Measurements from ENCODE around the gene DAAM2. TPM values are rescaled to one million over a fixed set of nuclear protein-coding genes. Genes with fewer than 3 reads are reported as not detected.
A peak's percentile ranks its signal among the peaks of the same experiment; 100 is the strongest.

The DAAM2 gene
- total and polyA plus RNA-seq, 8 donors: 9.3 to 78.8 (median 19.3) TPM

DNA sequence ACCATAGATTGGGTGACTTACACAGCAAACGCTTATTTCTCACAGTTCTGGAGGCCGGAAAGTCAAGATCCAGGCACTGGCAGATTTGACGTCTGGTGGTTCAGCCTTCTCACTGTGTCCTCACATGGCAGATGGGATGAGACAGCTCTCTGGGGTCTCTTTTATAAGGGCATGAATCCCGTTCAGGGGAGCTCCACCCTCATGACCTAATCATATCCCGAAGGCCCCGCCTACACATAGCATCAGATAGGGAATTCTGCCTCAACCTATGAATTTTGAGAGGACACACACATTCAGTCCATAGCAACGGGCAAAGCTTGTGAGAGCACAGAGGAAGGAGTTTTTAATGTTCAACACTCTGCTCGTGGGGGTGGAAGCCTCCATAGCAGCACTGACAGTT is 27.5 kb downstream of the DAAM2 start:
- H3K27ac ChIP-seq: peak overlapping the region in 4 of 5 donors; percentile 64 to 86 (median 78)
- whole genome bisulfite sequencing, 5 donors: 54 to 76% (median 71%) methylated on average over 8 of the region's 8 CpGs
- no peak for TF ChIP-seq POLR2A (IDR thresholded peaks at IDR 0.05)
- TF ChIP-seq, protein P1, sequence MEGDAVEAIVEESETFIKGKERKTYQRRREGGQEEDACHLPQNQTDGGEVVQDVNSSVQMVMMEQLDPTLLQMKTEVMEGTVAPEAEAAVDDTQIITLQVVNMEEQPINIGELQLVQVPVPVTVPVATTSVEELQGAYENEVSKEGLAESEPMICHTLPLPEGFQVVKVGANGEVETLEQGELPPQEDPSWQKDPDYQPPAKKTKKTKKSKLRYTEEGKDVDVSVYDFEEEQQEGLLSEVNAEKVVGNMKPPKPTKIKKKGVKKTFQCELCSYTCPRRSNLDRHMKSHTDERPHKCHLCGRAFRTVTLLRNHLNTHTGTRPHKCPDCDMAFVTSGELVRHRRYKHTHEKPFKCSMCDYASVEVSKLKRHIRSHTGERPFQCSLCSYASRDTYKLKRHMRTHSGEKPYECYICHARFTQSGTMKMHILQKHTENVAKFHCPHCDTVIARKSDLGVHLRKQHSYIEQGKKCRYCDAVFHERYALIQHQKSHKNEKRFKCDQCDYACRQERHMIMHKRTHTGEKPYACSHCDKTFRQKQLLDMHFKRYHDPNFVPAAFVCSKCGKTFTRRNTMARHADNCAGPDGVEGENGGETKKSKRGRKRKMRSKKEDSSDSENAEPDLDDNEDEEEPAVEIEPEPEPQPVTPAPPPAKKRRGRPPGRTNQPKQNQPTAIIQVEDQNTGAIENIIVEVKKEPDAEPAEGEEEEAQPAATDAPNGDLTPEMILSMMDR (IDR thresholded peaks at IDR 0.05): no peak
- no peak for TF ChIP-seq EP300 (IDR thresholded peaks at IDR 0.05)
- TF ChIP-seq POLR2AphosphoS5 (IDR thresholded peaks at IDR 0.05): no peak
- DNase-seq: no peak
- H3K9me3 ChIP-seq: no peaks in the 10 kb centered on the region
- peaks cover 0 to 3% (median 0%) of the 10 kb centered on the region in 4 donors for H3K36me3 ChIP-seq
- intact Hi-C loops (cut with DNase I; ENCODE audit: low total_unique reads): no loop called here
- H3K4me1 ChIP-seq: peaks cover 6 to 80% (median 49%) of the 10 kb centered on the region in 4 donors
- no peaks in the 10 kb centered on the region for H3K27me3 ChIP-seq
- no peak overlapping the region for H3K4me3 ChIP-seq

GRCh38 chr6:39820553-39820952 is 28.4 kb downstream of the DAAM2 start:
- no peaks in the 10 kb centered on the region for H3K27me3 ChIP-seq
- H3K4me3 ChIP-seq: no peak overlapping the region
- TF ChIP-seq POLR2A (IDR thresholded peaks at IDR 0.05): no peak
- TF ChIP-seq POLR2AphosphoS5 (IDR thresholded peaks at IDR 0.05): no peak
- TF ChIP-seq, protein P1 (IDR thresholded peaks at IDR 0.05): no peak
- TF ChIP-seq EP300 (IDR thresholded peaks at IDR 0.05): no peak
- intact Hi-C loops (cut with DNase I; ENCODE audit: low total_unique reads): no loop called here
- no peak for DNase-seq
- peaks cover 11 to 86% (median 53%) of the 10 kb centered on the region in 4 donors for H3K4me1 ChIP-seq
- no peaks in the 10 kb centered on the region for H3K36me3 ChIP-seq
- peak overlapping the region; percentile 46 to 86 (median 82) for H3K27ac ChIP-seq
- H3K9me3 ChIP-seq: no peaks in the 10 kb centered on the region

DNA sequence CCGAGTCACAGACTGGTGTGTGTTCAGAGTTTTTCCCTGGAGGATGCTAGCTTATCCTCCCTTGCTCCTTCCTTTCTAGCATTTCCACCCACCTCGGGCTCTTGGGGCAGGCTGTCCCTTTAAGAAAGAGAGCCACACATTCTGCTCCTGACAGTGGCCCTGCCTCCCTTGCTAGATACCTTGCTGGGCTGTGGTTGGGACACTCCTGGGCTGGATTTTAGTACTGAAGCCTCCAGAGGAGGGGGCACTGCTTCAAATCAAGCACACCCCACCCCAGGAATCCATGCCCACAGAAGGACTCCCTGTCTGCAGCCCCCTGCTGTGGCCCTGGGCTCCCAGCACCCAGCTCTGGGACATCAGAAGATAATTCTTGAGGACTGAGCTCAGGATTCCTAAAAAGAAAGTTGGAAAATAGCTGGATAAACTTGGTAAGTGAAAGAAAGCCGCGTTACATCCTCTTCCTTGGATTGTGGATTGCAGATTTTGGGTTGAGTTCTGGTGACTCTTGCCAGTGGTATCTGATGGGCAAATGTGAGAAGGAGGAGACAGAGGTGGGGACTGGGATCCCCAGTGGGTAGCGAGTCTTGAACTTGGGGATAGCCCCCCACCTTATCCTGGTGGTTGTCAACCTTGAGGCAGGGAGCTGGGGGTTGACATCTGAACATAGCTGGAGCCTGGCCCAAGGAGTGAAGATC is 29.0 kb downstream of the DAAM2 start:
- Histone ChIP-seq H3K9me3 (no peaks in the 10 kb centered on the region), H3K4me1 (peaks cover 11 to 84% (median 53%) of the 10 kb centered on the region in 4 donors), H3K36me3 (no peaks in the 10 kb centered on the region), H3K4me3 (peak overlapping the region; percentile 9 to 30 (median 12)), H3K27ac (peak overlapping the region; percentile 46 to 86 (median 82)), H3K27me3 (no peaks in the 10 kb centered on the region)
- DNase-seq: no peak
- intact Hi-C loops (cut with DNase I; ENCODE audit: low total_unique reads): no loop called here
- TF ChIP-seq POLR2AphosphoS5 (IDR thresholded peaks at IDR 0.05): no peak
- TF ChIP-seq POLR2A (IDR thresholded peaks at IDR 0.05): no peak
- TF ChIP-seq, protein P1 (IDR thresholded peaks at IDR 0.05): no peak
- no peak for TF ChIP-seq EP300 (IDR thresholded peaks at IDR 0.05)
- WGBS, 5 donors: 50 to 72% (median 64%) methylated on average over 5 of the region's 5 CpGs

DNA sequence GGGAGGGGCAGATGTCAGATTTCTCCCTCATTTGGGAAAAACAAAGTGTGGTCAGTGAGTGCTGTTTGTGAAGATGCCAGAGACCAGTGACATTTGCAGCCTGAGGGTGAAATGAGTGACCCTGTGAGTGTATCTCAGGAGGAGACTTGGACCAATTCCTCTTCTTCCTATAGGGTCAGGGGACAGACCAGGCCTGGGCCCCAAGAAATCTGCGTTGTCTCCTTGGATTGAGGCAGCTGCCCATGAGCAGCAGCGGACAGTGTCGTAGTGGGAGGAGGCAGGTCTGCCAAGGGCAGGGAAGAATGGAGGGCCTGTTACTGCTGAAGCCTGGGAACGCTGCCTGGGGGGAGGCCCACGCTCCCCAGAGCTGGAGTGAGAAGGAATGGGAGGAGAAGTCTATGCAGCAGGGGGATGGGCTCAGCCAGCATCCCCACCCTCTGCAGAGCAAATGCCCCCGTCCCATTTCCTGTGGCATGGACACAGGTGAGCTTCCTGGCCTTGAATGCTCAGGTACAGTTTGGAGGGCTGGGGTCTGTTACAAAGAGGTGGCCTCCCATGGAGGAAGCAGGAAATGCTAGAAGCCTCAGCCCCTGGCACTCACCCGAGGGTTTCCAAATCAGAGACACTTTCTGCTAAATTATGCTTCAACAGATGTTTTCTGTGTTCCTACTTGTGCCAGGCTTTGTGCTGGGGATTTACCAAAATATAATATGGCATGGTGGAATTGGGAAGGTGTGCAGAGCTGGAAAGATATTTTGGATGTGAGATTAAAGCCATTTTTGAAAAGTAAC is 29.8 kb downstream of the DAAM2 start:
- Histone ChIP-seq H3K9me3 (no peaks in the 10 kb centered on the region), H3K27ac (peak overlapping the region; percentile 9 to 86 (median 82)), H3K4me3 (peak overlapping the region; percentile 9 to 30 (median 12)), H3K36me3 (no peaks in the 10 kb centered on the region), H3K27me3 (no peaks in the 10 kb centered on the region), H3K4me1 (peaks cover 11 to 78% (median 48%) of the 10 kb centered on the region in 4 donors)
- DNase-seq: peak in 1 of 2 donors; percentile 82
- TF ChIP-seq, protein P1 (IDR thresholded peaks at IDR 0.05): no peak
- TF ChIP-seq POLR2A (IDR thresholded peaks at IDR 0.05): no peak
- TF ChIP-seq POLR2AphosphoS5 (IDR thresholded peaks at IDR 0.05): no peak
- TF ChIP-seq EP300 (IDR thresholded peaks at IDR 0.05): no peak
- intact Hi-C loops (cut with DNase I; ENCODE audit: low total_unique reads): no loop called here
- 67 to 74% (median 71%) methylated on average over 7 of the region's 7 CpGs for WGBS, 5 donors

Measured in stomach (tissue), 9 donors.